ENCODE measurements around the gene CORO2B. TPM values are rescaled to one million over a fixed set of nuclear protein-coding genes. Genes with fewer than 3 reads are reported as not detected.

The CORO2B gene
- total and polyA plus RNA-seq, 9 of the 15 experiments (the other 6 are each of a cell fraction or from before 2014, with no cell fraction given): not detected

DNA sequence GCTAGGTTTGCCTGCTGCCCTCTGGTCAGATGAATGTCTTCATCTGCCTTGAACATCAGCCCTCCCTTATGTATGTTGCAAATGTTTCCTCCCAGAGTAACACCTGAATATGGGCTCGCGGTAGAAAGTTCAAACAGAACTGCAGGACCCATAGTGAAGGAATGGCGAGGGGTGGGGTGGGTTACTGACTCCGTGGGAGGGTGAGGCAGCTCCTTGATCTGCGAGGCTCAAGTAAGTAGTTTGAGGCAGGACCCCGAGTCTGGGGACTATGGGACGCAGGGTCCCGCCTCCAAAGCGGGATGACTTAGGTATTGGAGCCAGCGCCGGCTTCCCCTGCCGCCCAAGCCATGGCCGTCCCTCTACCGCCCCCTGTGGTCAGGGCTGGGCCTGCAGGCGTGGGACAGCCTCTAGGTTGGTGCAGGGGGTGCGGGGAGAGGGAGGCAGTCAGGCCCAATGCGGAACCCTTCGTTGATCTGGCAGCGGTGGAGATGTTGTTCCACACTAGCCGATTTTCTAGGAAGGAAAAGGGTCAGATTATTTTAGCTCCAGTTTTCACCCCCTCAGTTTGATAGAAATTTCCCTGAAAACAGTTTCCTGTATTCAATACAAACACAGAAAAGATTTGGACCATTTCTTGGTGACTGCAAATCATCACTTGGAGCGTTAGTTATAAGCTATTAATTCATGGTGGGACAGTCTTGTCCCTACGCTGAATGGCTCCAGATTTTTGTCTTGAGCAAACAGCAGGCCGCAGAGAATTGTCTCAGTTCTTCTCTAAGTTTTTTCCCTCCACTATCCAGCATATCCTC is 72.3 kb downstream of the CORO2B start (continued):
- TF ChIP-seq, protein P1, sequence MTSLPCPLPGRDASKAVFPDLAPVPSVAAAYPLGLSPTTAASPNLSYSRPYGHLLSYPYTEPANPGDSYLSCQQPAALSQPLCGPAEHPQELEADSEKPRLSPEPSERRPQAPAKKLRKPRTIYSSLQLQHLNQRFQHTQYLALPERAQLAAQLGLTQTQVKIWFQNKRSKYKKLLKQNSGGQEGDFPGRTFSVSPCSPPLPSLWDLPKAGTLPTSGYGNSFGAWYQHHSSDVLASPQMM (CRISPR knock-in tag; IDR thresholded peaks at IDR 0.05): no peak
- no peak for TF ChIP-seq TOE1 (IDR thresholded peaks at IDR 0.05; ENCODE audit: borderline replicate concordance)
- no peak for TF ChIP-seq TOE1 (CRISPR knock-in tag; IDR thresholded peaks at IDR 0.05; ENCODE audit: borderline replicate concordance, low read depth)
- TF ChIP-seq SRF (CRISPR knock-in tag; IDR thresholded peaks at IDR 0.05): no peak
- no peak for TF ChIP-seq ZFPM2 (CRISPR knock-in tag; IDR thresholded peaks at IDR 0.05)
- no peak for TF ChIP-seq STAT5B (CRISPR knock-in tag; IDR thresholded peaks at IDR 0.05)
- no peak for TF ChIP-seq MAZ (CRISPR knock-in tag; conservative IDR thresholded peaks at IDR 0.05 in 1 of 2, IDR thresholded peaks at IDR 0.05 in 1 of 2)
- no peak for TF ChIP-seq YY1 (IDR thresholded peaks at IDR 0.05; ENCODE audit: borderline replicate concordance in 1 of 3, control insufficient read depth in 1 of 3, extremely low read depth in 1 of 3, insufficient read depth in 3 of 3, insufficient read length in 1 of 3, insufficient replicate concordance in 2 of 3, low read depth in 1 of 3, low read length in 2 of 3)
- TF ChIP-seq HMGXB4 (CRISPR knock-in tag; IDR thresholded peaks at IDR 0.05): no peak
- TF ChIP-seq CTBP1 (IDR thresholded peaks at IDR 0.05; ENCODE audit: borderline replicate concordance): peak; percentile 18; the same call in 1 of the 2 replicates
- no peak for TF ChIP-seq ZNF217 (CRISPR knock-in tag; IDR thresholded peaks at IDR 0.05)
- no peak for TF ChIP-seq SRSF9 (IDR thresholded peaks at IDR 0.05; ENCODE audit: borderline replicate concordance, low read depth, low read length)
- peak; percentile 40; the same call in 1 of the 2 replicates for TF ChIP-seq ESRRA (IDR thresholded peaks at IDR 0.05; ENCODE audit: borderline replicate concordance, low read depth)
- no peak for TF ChIP-seq TAF15 (IDR thresholded peaks at IDR 0.05; ENCODE audit: low read depth, low read length)
- no peak for TF ChIP-seq MYNN (IDR thresholded peaks at IDR 0.05)
- TF ChIP-seq MYNN (CRISPR knock-in tag; IDR thresholded peaks at IDR 0.05): no peak
- no peak for TF ChIP-seq KLF10 (CRISPR knock-in tag; IDR thresholded peaks at IDR 0.05)
- TF ChIP-seq ZNF583 (CRISPR knock-in tag; IDR thresholded peaks at IDR 0.05): no peak
- TF ChIP-seq ETV6 (IDR thresholded peaks at IDR 0.05; ENCODE audit: borderline replicate concordance in 1 of 2, low read depth in 2 of 2, low read length in 1 of 2): no peak
- TF ChIP-seq ETV6 (CRISPR knock-in tag; IDR thresholded peaks at IDR 0.05; ENCODE audit: borderline replicate concordance): no peak
- no peak for TF ChIP-seq KLF1 (tag; IDR thresholded peaks at IDR 0.05)
- no peak for TF ChIP-seq ZNF175 (CRISPR knock-in tag; IDR thresholded peaks at IDR 0.05; ENCODE audit: low read depth)
- TF ChIP-seq ZNF785 (CRISPR knock-in tag; IDR thresholded peaks at IDR 0.05): no peak
- TF ChIP-seq, protein P2, sequence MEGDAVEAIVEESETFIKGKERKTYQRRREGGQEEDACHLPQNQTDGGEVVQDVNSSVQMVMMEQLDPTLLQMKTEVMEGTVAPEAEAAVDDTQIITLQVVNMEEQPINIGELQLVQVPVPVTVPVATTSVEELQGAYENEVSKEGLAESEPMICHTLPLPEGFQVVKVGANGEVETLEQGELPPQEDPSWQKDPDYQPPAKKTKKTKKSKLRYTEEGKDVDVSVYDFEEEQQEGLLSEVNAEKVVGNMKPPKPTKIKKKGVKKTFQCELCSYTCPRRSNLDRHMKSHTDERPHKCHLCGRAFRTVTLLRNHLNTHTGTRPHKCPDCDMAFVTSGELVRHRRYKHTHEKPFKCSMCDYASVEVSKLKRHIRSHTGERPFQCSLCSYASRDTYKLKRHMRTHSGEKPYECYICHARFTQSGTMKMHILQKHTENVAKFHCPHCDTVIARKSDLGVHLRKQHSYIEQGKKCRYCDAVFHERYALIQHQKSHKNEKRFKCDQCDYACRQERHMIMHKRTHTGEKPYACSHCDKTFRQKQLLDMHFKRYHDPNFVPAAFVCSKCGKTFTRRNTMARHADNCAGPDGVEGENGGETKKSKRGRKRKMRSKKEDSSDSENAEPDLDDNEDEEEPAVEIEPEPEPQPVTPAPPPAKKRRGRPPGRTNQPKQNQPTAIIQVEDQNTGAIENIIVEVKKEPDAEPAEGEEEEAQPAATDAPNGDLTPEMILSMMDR (IDR thresholded peaks at IDR 0.05 in 2 of 3, conservative IDR thresholded peaks at IDR 0.05 in 1 of 3; ENCODE audit: insufficient read depth in 2 of 3, low read depth in 1 of 3, low read length in 3 of 3): peak; percentile 89 to 91 (median 91)

Measured in K562 (cell line).